Fibroblast of lung (primary cell): ENCODE data around the gene LRMDA.

Source experiments
- CTCF ChIP-seq, 2 donors: IDR thresholded peaks in 1 of 2; conservative IDR thresholded peaks in 1 of 2; 1 replicate in 1 of 2; 2 replicates in 1 of 2; pipeline ENCODE4 v1.5.1; 2011 to 2012; ENCODE audit warnings: low read length in 2 of 2, control low read depth in 1 of 2, inconsistent platforms in 1 of 2, low read depth in 1 of 2, mild to moderate bottlenecking in 1 of 2
- EZH2 ChIP-seq: IDR thresholded peaks from 2 replicates; pipeline ENCODE4 v1.5.1; 2012; ENCODE audit warnings: low read length, control low read depth, mild to moderate bottlenecking; ENCODE audit errors: missing control alignments

- TF ChIP-seq CTCF (conservative IDR thresholded peaks at IDR 0.05 in 1 of 2, IDR thresholded peaks at IDR 0.05 in 1 of 2; ENCODE audit: low read depth in 1 of 2, low read length in 2 of 2) (no peak), EZH2 (no peak)
Measured at GRCh38 chr10:76324283-76324682, 892.9 kb downstream of the LRMDA start.
